ENCODE results near the gene GPRC5C.

The GPRC5C gene

GRCh38 chr17:74407384-74407783, 24.5 kb upstream of the GPRC5C start:
- DNase-seq (ENCODE audit: low spot score), result no peak

- no peak for DNase-seq (ENCODE audit: low spot score)
Measured at GRCh38 chr17:74408262-74408661, 23.6 kb upstream of the GPRC5C start.

- no peak for DNase-seq (ENCODE audit: low spot score)
Measured at GRCh38 chr17:74408815-74409214, 23.1 kb upstream of the GPRC5C start.

DNA sequence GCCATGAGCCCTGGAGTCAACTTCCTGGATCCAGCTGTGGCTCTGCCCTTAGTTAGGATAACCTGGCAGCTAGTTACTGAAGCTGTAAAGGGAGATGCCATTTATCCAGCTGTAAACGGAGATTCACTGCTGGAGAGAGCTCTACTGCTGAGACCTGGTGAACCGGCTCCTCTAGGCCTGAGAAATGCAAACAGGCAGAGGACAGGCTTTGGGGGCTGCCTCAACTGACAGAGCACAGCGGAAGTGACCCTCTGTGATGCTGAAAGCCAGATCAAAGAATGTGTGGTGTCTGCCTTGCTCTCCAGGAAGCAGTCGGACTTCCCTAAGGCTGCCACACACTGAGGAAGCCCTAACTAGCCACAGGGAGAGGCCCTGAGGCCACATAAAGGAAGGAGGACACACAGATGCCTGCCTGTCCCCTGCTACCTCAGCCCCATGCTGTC, 21.9 kb upstream of the GPRC5C start:
- DNase-seq (ENCODE audit: low spot score), result no peak

- DNase-seq (ENCODE audit: low spot score), result no peak
Measured at GRCh38 chr17:74412581-74412980, 19.3 kb upstream of the GPRC5C start.

DNA sequence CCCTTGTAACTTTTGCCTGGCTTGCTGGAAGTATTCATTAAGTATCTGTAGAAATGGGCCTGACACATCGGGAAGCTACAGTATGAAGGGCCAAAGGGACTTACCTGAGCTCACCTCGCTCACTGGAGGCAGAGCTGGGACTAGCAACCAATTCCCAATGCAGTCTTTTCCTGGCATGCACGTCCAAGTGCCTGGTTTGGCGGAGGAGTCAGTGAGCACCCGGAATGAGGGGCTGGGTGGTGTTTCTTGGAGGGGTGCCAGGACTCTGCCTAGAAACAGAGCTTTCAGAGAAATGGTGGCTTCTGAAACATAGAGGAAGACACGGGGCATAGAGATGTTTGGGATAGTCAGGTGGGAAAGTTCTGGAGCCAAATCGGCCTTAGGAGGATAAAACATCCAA, 18.4 kb upstream of the GPRC5C start:
- DNase-seq (ENCODE audit: low spot score), result no peak

DNA sequence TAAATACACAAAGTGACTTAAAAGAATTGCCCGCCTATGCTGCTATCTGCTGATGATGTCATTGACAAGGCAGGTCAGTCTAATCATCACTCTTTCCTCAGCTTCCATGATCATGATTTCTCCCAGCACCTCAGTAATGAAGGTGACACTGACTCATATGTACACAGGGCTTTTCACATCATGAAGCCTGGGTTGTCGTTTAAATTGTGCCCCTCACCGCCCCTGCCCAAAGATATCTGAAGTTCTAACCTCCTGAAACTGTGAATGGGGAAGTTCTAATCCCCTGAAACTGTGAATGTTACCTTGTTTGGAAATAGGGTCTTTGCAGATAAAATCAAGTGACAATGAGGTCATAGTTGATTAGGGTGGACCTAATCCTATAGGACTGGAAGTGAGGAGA, 17.4 kb upstream of the GPRC5C start:
- DNase-seq (ENCODE audit: low spot score), result no peak

GRCh38 chr17:74415608-74416396, 16.1 kb upstream of the GPRC5C start:
- DNase-seq (ENCODE audit: low spot score), result no peak

DNA sequence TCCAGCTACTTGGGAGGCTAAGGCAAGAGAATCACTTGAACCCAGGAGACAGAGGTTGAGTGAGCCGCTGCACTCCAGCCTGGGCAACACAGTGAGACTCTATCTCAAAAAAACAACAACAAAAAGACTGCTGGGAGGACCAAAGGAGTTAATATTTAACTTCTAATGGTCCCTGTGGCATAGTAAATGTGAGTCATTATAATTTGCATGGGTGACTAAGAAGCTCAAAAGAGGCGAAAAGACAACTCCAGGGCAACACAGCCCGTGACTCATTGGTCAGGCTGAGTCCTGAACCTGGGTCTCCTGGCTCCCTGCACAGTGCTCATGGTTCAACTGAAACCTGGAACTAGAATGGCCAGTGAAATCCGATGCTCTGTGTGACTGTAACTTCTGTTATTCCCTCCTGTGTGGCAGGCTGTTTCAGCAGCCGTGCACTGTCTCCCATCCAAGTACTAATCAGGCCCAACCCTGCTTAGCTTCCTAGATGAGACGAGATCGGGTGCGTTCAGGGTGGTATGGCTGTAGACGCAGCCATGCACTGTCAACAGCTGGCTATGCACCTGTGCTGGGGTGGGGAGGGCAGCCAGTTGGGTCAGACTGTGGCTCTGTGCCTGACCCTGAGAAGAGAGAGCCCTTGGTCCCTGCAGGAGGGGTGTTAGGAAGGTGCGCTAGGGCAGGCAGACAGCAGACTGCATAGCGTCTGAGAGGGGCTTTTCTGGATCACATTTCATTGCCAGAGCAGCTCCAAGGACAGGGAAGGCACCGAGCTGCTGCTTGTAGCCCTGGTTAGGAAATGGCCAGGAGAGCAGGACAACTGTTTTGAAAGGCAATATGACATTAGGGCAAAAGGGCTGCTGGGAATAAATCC, 14.5 kb upstream of the GPRC5C start:
- DNase-seq (ENCODE audit: low spot score), result peak; percentile 11

GRCh38 chr17:74419928-74420411, 11.9 kb upstream of the GPRC5C start:
- no peak for DNase-seq (ENCODE audit: low spot score)

DNA sequence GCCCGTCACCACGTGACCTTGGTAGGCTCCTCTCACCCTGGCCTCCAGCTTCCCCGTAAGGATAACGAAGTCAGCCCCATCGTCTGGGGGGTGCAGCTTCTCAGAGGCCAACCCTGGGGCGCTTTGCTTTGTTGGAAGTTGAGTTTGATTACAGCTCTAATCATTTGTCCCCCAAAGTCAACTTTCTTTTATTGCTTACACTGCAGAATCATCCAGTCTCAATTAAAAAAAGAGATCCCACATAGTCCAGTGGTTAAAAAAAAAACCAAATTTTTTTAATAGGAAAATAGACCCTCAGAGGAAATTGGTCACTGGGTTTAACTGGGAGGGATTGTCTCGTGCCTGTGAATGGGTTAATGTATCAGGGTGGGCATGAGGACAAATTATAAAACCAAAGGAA, 7.8 kb upstream of the GPRC5C start:
- DNase-seq (ENCODE audit: low spot score), result no peak

GRCh38 chr17:74424657-74425056, 7.2 kb upstream of the GPRC5C start:
- no peak for DNase-seq (ENCODE audit: low spot score)

DNA sequence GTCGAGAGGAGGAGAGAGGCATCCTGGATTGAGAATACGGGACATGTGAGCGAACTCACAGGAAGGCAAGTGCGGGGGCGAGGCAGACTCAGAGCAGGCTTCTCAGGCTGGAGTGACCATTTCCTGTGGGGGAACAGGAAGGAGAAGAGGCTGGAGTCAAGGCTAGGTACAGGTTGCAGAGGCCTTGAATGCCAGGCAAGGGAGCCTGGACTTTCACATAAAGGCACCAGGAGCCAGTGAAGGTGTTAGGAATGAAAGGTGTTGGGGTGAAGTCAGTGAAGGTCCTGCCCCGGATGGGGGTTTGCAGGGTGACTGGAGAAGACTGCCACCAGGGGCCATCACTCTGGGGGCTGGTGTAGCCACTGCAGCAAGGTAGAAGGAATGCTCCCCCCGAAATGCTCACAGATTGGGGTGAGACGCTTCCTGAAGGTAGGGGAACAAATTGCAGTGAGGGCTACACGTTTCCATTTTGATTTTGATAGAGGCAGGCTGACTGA, 5.3 kb upstream of the GPRC5C start:
- DNase-seq (ENCODE audit: low spot score), result no peak

DNA sequence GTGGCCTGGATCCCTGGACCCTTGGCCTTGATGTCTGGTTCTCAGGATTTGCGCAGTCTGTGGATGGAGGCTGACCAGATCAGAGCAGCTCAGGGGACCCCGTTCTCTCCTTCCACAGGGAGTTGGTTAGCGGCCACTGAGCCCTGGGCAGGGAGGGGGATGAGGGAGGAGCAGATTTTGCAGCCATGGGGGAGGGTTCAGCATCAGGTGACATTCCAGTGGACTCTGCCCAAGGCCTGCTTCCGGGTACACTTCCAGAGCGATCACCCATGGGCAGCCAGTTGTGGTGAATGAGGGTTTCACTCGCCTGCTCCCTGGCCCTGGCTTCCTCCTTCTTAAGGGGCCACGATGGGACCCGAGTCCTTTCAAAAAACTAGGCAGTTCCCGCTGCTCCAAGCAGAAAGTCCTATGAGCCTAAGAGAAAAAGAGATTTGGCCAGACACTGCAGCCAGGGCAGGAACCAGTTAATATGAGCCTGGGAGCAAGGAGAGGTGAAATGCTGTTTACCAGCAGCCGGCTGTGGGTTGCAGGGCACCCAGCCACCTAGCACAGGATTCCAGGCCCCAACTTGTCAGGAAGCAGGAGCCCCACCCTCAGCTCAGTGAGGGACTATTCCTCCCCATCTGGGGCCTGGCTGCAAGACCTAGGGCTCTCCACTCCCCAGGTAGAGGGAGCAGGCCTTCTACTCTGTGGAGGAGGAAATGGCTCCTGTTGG, 4.7 kb upstream of the GPRC5C start:
- DNase-seq (ENCODE audit: low spot score), result no peak

DNA sequence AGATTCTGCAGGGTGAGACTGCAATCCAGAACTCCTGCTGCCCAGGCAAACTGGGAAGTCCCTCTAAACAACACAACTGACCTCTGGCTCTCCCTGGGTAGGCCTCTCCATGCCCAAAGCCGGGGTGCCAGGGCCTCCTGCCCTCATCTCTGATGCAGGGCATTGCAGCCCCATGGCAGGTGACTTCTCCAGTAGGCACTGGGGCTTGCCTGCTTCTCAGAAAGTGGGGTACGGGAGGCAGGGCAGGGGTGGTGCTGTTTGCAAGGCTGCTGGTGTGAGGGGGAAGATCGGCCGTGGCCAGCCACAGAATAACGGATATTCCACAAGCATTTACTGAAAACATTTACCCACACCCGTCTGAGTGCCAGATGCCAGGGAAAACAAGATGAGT, 4.1 kb upstream of the GPRC5C start:
- no peak for DNase-seq (ENCODE audit: low spot score)

DNA sequence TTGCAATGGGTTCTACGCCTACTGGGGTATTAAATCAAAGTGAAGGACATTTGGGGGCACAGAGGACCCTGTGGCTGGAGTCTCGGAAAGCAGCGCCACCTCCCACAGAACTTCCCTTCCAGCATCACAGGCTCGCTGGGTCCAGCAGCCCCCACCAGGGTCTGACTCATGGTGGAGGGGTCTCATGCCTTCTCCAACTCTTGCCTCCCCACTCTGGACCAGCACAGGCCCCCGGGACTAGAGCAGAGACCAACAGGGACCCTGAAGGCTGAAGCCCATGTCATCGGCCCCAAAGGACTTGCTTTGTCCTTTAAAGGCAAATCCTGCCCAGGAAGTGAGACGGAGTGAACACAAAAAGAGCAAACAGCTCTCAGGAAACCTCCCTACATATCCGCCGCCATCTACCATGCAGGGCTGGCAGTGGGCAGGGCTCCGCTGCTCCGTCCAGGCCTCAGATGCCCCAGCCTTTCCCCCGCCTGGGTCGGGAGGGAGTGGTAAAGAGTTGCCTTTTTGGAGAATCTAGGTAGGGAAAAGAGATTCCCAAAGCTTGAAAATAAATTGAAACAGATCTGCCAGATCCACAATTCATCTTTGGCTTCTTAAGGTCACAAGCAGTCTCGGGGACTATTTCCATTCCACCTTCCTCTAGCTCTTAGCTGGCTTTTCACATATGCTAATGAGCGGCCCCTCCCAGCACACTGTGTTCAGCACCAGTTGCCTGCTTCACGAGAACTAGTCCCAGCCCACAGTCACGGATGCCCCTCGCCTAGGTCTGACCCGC, 2.1 kb upstream of the GPRC5C start:
- no peak for DNase-seq (ENCODE audit: low spot score)

GRCh38 chr17:74430385-74430705, 1.5 kb upstream of the GPRC5C start:
- DNase-seq (ENCODE audit: low spot score), result no peak

GRCh38 chr17:74430706-74431567, 951 bp upstream of the GPRC5C start:
- no peak for DNase-seq (ENCODE audit: low spot score)

- no peak for DNase-seq (ENCODE audit: low spot score)
Measured at GRCh38 chr17:74432424-74432690, 469 bp downstream of the GPRC5C start.

DNA sequence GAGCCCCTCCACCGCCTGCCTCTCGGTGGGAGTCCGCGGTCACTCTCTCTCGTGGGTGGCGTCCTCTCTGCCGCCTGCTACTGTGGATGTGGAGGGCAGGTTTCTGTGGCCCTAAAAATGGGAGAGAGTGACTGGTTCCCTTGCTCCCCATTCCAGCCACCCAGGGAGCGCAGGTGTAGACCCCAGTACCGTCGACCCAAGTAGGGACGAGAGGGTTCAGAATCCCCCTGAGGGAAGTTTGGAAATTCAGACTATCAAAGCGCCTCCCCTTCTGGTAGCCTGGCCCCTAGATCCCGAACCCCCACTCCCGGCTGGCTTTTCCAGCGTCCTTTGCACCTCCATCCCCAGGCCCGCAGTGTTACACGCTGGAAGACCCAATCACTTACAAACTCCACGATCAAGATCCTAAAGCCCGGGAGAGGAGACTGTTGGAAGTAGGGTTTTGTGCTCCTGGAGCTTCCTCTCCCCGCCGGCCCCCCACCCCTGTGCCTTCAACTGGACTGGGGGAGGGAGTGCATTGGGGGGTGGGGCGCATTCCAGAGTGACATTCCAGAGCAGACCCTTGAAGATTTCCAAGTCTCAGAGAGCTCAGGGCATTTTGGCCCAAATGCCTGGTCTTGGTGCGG, 991 bp downstream of the GPRC5C start:
- DNase-seq (ENCODE audit: low spot score), result no peak

Data from NAMALWA (cell line).